IMR-90 (cell line): ENCODE results near the gene ANO2. TPM values are rescaled to one million over a fixed set of nuclear protein-coding genes. Genes with fewer than 3 reads are reported as not detected.

Source experiments
- ATAC-seq: fragments of 200-7000 bp; cut with Tn5 transposase; 2 replicates; pipeline ENCODE4 v1.9.1; 2020; ENCODE audit warnings: low read depth, mild to moderate bottlenecking, moderate library complexity
- BruUV-seq: library from RNA; stranded (reverse); fragments of 400-500 nt; replicated peaks from 2 replicates; lab custom pipeline; 2021; lab: Mats Ljungman, UMichigan
- CTCF ChIA-PET: fragments of 300-600 bp; formaldehyde crosslinking; extraction: SDS; loops from one replicate; lab custom pipeline; 2021; ENCODE audit warnings: antibody characterized with exemption; lab: Yijun Ruan, JAX
- POLR2A ChIA-PET: fragments of 300-600 bp; sonication (Branson Sonifier 250); formaldehyde crosslinking; loops from one replicate; lab custom pipeline; 2022; ENCODE audit warnings: antibody characterized with exemption; ENCODE audit not compliant: unreplicated experiment; lab: Charles Lee
- DNase-seq: peaks from one replicate; pipeline ENCODE4 v3.0.0; 2013
- H2AFZ ChIP-seq: replicated peaks from 2 replicates; pipeline ENCODE3; 2013; ENCODE audit warnings: low read length, mild to moderate bottlenecking; ENCODE audit not compliant: poor library complexity
- H2AK5ac ChIP-seq: 2 replicates; pipeline ENCODE4 v1.6.1; 2013; ENCODE audit warnings: low read depth, low read length, inconsistent platforms
- H2AK9ac ChIP-seq: replicated peaks from 2 replicates; pipeline ENCODE3; 2013; ENCODE audit warnings: mild to moderate bottlenecking, low read depth, low read length, moderate library complexity; ENCODE audit not compliant: poor library complexity
- H2BK120ac ChIP-seq: 2 replicates; pipeline ENCODE4 v1.6.1; 2013; ENCODE audit warnings: low read depth, low read length, inconsistent platforms
- H2BK15ac ChIP-seq: 3 replicates; pipeline ENCODE4 v1.6.1; 2013; ENCODE audit warnings: low read depth, low read length, inconsistent platforms
- H2BK20ac ChIP-seq: 2 replicates; pipeline ENCODE4 v1.6.1; 2013; ENCODE audit warnings: low read depth, mild to moderate bottlenecking, inconsistent platforms, low read length, moderate library complexity
- H2BK5ac ChIP-seq: 2 replicates; pipeline ENCODE4 v1.6.1; 2013; ENCODE audit warnings: mild to moderate bottlenecking, low read depth, low read length, inconsistent platforms; ENCODE audit not compliant: poor library complexity, severe bottlenecking
- H3K14ac ChIP-seq: replicated peaks from 2 replicates; pipeline ENCODE4 v1.6.1; 2013; ENCODE audit warnings: low read depth, low read length, inconsistent platforms
- H3K18ac ChIP-seq: 2 replicates; pipeline ENCODE4 v1.6.1; 2013; ENCODE audit warnings: low read depth, low read length, control low read depth
- H3K23ac ChIP-seq: 2 replicates; pipeline ENCODE4 v1.6.1; 2013; ENCODE audit warnings: low read depth, low read length, inconsistent platforms
- H3K27ac ChIP-seq: 2 replicates; pipeline ENCODE4 v1.5.1; 2013; ENCODE audit warnings: mild to moderate bottlenecking, control low read depth, low read length; ENCODE audit not compliant: insufficient read depth
- H3K27me3 ChIP-seq: 2 replicates; pipeline ENCODE4 v1.6.1; 2013; ENCODE audit warnings: low read length; ENCODE audit not compliant: control insufficient read depth, insufficient read depth
- H3K36me3 ChIP-seq: 2 replicates; pipeline ENCODE4 v1.6.1; 2013; ENCODE audit warnings: low read length, mixed read lengths; ENCODE audit not compliant: control insufficient read depth, insufficient read depth
- H3K4ac ChIP-seq: 2 replicates; pipeline ENCODE4 v1.6.1; 2013; ENCODE audit warnings: low read depth, low read length, inconsistent platforms
- H3K4me1 ChIP-seq: 2 replicates; pipeline ENCODE4 v1.6.1; 2013; ENCODE audit warnings: low read length, mixed read lengths; ENCODE audit not compliant: control insufficient read depth, insufficient read depth
- H3K4me2 ChIP-seq: 2 replicates; pipeline ENCODE4 v1.6.1; 2013; ENCODE audit warnings: low read depth, mild to moderate bottlenecking, control low read depth, low read length, moderate library complexity
- H3K4me3 ChIP-seq: 2 replicates; pipeline ENCODE4 v1.5.1; 2013; ENCODE audit warnings: low read depth, mild to moderate bottlenecking, control low read depth, low read length, moderate library complexity; ENCODE audit not compliant: insufficient read depth
- H3K56ac ChIP-seq: 2 replicates; pipeline ENCODE4 v1.6.1; 2013; ENCODE audit warnings: low read length, inconsistent platforms; ENCODE audit not compliant: insufficient read depth; ENCODE audit errors: extremely low read depth
- H3K79me1 ChIP-seq, 2 experiments: 2 replicates each; pipeline ENCODE4 v1.6.1; 2013; ENCODE audit warnings: low read length in 2 of 2, inconsistent platforms in 1 of 2, low read depth in 1 of 2
- H3K9ac ChIP-seq: 2 replicates; pipeline ENCODE4 v1.6.1; 2013; ENCODE audit warnings: low read depth, low read length, control low read depth
- H3K9me1 ChIP-seq: 2 replicates; pipeline ENCODE4 v1.6.1; 2013; ENCODE audit warnings: low read length, inconsistent platforms; ENCODE audit not compliant: insufficient read depth
- H3K9me3 ChIP-seq: 2 replicates; pipeline ENCODE4 v1.6.1; 2013; ENCODE audit warnings: low read length; ENCODE audit not compliant: control insufficient read depth, insufficient read depth
- H4K20me1 ChIP-seq: 2 replicates; pipeline ENCODE4 v1.6.1; 2013; ENCODE audit warnings: low read length, inconsistent platforms; ENCODE audit not compliant: insufficient read depth
- H4K5ac ChIP-seq: 2 replicates; pipeline ENCODE4 v1.6.1; 2013; ENCODE audit warnings: mild to moderate bottlenecking, low read depth, low read length, control low read depth
- H4K8ac ChIP-seq, 2 experiments: 2 replicates each; pipeline ENCODE4 v1.6.1; 2013; ENCODE audit warnings: low read depth in 2 of 2, low read length in 2 of 2, control low read depth in 1 of 2, inconsistent platforms in 1 of 2
- H4K91ac ChIP-seq: 2 replicates; pipeline ENCODE4 v1.6.1; 2013; ENCODE audit warnings: low read depth, low read length, inconsistent platforms; ENCODE audit not compliant: insufficient read depth
- BHLHE40 ChIP-seq: fragments of 150-350 bp; IDR thresholded peaks from 2 replicates; pipeline ENCODE4 v1.6.1; 2016; ENCODE audit warnings: mild to moderate bottlenecking, low read depth, low read length
- CEBPB ChIP-seq: IDR thresholded peaks from 2 replicates; pipeline ENCODE4 v1.6.1; 2012; ENCODE audit warnings: low read depth, low read length, improper control_type of control experiment
- CHD1 ChIP-seq: IDR thresholded peaks from 2 replicates; pipeline ENCODE4 v1.6.1; 2012; ENCODE audit warnings: low read depth, low read length, improper control_type of control experiment
- ELK1 ChIP-seq: fragments of 150-350 bp; IDR thresholded peaks from 2 replicates; pipeline ENCODE4 v1.6.1; 2016; ENCODE audit warnings: low read depth, mild to moderate bottlenecking, low read length, moderate library complexity, borderline replicate concordance
- FOS ChIP-seq: fragments of 150-350 bp; IDR thresholded peaks from 2 replicates; pipeline ENCODE4 v1.6.1; 2016; ENCODE audit warnings: low read depth, low read length
- MAFK ChIP-seq: IDR thresholded peaks from 2 replicates; pipeline ENCODE4 v1.6.1; 2012; ENCODE audit warnings: low read depth, low read length, improper control_type of control experiment
- MAZ ChIP-seq: IDR thresholded peaks from 2 replicates; pipeline ENCODE4 v1.6.1; 2012; ENCODE audit warnings: low read depth, mild to moderate bottlenecking, low read length, improper control_type of control experiment, moderate library complexity, borderline replicate concordance
- MXI1 ChIP-seq: IDR thresholded peaks from 2 replicates; pipeline ENCODE4 v1.6.1; 2012; ENCODE audit warnings: low read depth, mild to moderate bottlenecking, low read length, moderate library complexity, borderline replicate concordance
- NFE2L2 ChIP-seq: fragments of 150-350 bp; IDR thresholded peaks from 2 replicates; pipeline ENCODE4 v1.6.1; 2016; ENCODE audit warnings: low read depth, mild to moderate bottlenecking, low read length
- POLR2A ChIP-seq: IDR thresholded peaks from 2 replicates; pipeline ENCODE4 v1.6.1; 2012; ENCODE audit warnings: mild to moderate bottlenecking, low read depth, low read length
- RAD21 ChIP-seq: IDR thresholded peaks from 2 replicates; pipeline ENCODE4 v1.6.1; 2012; ENCODE audit warnings: low read length, improper control_type of control experiment
- RCOR1 ChIP-seq: IDR thresholded peaks from 2 replicates; pipeline ENCODE4 v1.6.1; 2012; ENCODE audit warnings: mild to moderate bottlenecking, low read length, improper control_type of control experiment; ENCODE audit not compliant: insufficient replicate concordance
- RFX5 ChIP-seq: IDR thresholded peaks from 2 replicates; pipeline ENCODE4 v1.8.0; 2012; ENCODE audit warnings: low read depth, mild to moderate bottlenecking, low read length, moderate library complexity
- SMC3 ChIP-seq: fragments of 150-350 bp; IDR thresholded peaks from 2 replicates; pipeline ENCODE4 v1.6.1; 2016; ENCODE audit warnings: low read depth, mild to moderate bottlenecking, antibody characterized with exemption, low read length, moderate library complexity
- USF2 ChIP-seq: fragments of 150-350 bp; IDR thresholded peaks from 2 replicates; pipeline ENCODE4 v1.6.1; 2017; ENCODE audit warnings: mild to moderate bottlenecking, antibody characterized with exemption, low read length, low read depth
- WGBS, 2 experiments: methylation state at CpG; one replicate each; pipeline versions ENCODE4 v1.1.5 to v1.1.7; 2013; ENCODE audit warnings: missing lambda C conversion rate in 2 of 2; ENCODE audit not compliant: insufficient read length in 1 of 2; ENCODE audit errors: extremely low coverage in 2 of 2; 5-methylcytosine and 5-hydroxymethylcytosine counted together
- dilution Hi-C: fragments of 300-500 bp; cut with HindIII; formaldehyde crosslinking; loops from one replicate; pipeline ENCODE4 v1.14.3; 2018; ENCODE audit warnings: low sequenced_read_pairs; ENCODE audit not compliant: unreplicated experiment
- in situ Hi-C: fragments of 300-500 bp; cut with MboI; formaldehyde crosslinking; loops from 3 replicates; pipeline ENCODE4 v1.14.3; 2019; ENCODE audit warnings: low sequenced_read_pairs, inconsistent platforms, mixed read lengths
- intact Hi-C: fragments of 100-400 bp; cut with micrococcal nuclease; formaldehyde crosslinking; loops from 2 replicates; pipeline ENCODE4 v1.10.0; 2022
- polyA plus RNA-seq, 3 experiments: library from polyadenylated mRNA; depleted of rRNA; stranded (reverse); fragments of >200 nt; gene quantifications; 2 replicates each; pipeline ENCODE4 v1.2.3, GENCODE V29; 2012; ENCODE audit warnings: low replicate concordance in 1 of 3
- total RNA-seq: library from RNA; depleted of rRNA; stranded (reverse); fragments of >200 nt; gene quantifications from 2 replicates; pipeline ENCODE4 v1.2.3, GENCODE V29; 2012
- TF ChIP-seq, protein P1 (sequence below): conservative IDR thresholded peaks from 2 replicates; pipeline ENCODE4 v1.5.1; 2012; ENCODE audit warnings: mild to moderate bottlenecking, low read depth, low read length, improper control_type of control experiment

The ANO2 gene
- total and polyA plus RNA-seq, 2 of the 4 experiments (the other 2 are of a cell fraction): 0.22 TPM; not detected in 1

GRCh38 chr12:5783289-5783920 lies 161.7 kb downstream of the ANO2 start:
- H4K20me1 ChIP-seq: no peaks in the 10 kb centered on the region
- H4K91ac ChIP-seq: no peak overlapping the region
- H2BK5ac ChIP-seq: no peak overlapping the region
- H3K27me3 ChIP-seq: peaks cover 14% of the 10 kb centered on the region
- no peaks in the 10 kb centered on the region for H3K4me1 ChIP-seq
- H3K9ac ChIP-seq: no peak overlapping the region
- no peak overlapping the region for H2BK15ac ChIP-seq
- CTCF ChIA-PET: no interaction called here
- no peak overlapping the region for H3K4me2 ChIP-seq
- no peak overlapping the region for H4K5ac ChIP-seq
- no peak overlapping the region for H3K18ac ChIP-seq
- intact Hi-C loops: no loop called here
- H4K8ac ChIP-seq: no peak overlapping the region
- H2AFZ ChIP-seq: no peak overlapping the region
- WGBS, 2 experiments: 80% methylated on average over 2 of the region's 4 CpGs; no CpG with 5 or more reads in 1 of the 2 experiments
- TF ChIP-seq MXI1: no peak
- no peak for TF ChIP-seq CEBPB
- TF ChIP-seq RFX5: no peak
- TF ChIP-seq RAD21: no peak
- TF ChIP-seq NFE2L2: no peak
- TF ChIP-seq USF2: no peak
- no peak for TF ChIP-seq FOS
- TF ChIP-seq ELK1: no peak
- TF ChIP-seq CHD1: no peak
- no peak for TF ChIP-seq SMC3
- TF ChIP-seq, protein P1, sequence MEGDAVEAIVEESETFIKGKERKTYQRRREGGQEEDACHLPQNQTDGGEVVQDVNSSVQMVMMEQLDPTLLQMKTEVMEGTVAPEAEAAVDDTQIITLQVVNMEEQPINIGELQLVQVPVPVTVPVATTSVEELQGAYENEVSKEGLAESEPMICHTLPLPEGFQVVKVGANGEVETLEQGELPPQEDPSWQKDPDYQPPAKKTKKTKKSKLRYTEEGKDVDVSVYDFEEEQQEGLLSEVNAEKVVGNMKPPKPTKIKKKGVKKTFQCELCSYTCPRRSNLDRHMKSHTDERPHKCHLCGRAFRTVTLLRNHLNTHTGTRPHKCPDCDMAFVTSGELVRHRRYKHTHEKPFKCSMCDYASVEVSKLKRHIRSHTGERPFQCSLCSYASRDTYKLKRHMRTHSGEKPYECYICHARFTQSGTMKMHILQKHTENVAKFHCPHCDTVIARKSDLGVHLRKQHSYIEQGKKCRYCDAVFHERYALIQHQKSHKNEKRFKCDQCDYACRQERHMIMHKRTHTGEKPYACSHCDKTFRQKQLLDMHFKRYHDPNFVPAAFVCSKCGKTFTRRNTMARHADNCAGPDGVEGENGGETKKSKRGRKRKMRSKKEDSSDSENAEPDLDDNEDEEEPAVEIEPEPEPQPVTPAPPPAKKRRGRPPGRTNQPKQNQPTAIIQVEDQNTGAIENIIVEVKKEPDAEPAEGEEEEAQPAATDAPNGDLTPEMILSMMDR: no peak
- no peak for TF ChIP-seq RCOR1
- TF ChIP-seq MAFK: no peak
- TF ChIP-seq MAZ: no peak
- TF ChIP-seq BHLHE40: no peak
- TF ChIP-seq POLR2A: no peak
- in situ Hi-C loops: no loop called here
- POLR2A ChIA-PET: no interaction called here
- H2BK20ac ChIP-seq: no peak overlapping the region
- ATAC-seq (no peak), DNase-seq (no peak)
- no peak overlapping the region for H2BK120ac ChIP-seq
- BruUV-seq: no TSS peak
- no peak overlapping the region for H3K4me3 ChIP-seq
- no peak overlapping the region for H2AK9ac ChIP-seq
- H3K56ac ChIP-seq: no peak overlapping the region
- no peaks in the 10 kb centered on the region; the same call in 1 of the 2 replicates for H3K9me1 ChIP-seq
- no peaks in the 10 kb centered on the region for H3K36me3 ChIP-seq
- H2AK5ac ChIP-seq: no peak overlapping the region
- H3K27ac ChIP-seq: no peak overlapping the region
- no peaks in the 10 kb centered on the region for H3K9me3 ChIP-seq
- H3K14ac ChIP-seq: no peak overlapping the region
- no peak overlapping the region for H3K23ac ChIP-seq
- dilution Hi-C loops: no loop called here
- no peaks in the 10 kb centered on the region for H3K79me1 ChIP-seq
- no peak overlapping the region for H3K4ac ChIP-seq
